ENCODE data around the gene SCGB1D1.

Gene SCGB1D1, protein sequence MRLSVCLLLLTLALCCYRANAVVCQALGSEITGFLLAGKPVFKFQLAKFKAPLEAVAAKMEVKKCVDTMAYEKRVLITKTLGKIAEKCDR

DNA sequence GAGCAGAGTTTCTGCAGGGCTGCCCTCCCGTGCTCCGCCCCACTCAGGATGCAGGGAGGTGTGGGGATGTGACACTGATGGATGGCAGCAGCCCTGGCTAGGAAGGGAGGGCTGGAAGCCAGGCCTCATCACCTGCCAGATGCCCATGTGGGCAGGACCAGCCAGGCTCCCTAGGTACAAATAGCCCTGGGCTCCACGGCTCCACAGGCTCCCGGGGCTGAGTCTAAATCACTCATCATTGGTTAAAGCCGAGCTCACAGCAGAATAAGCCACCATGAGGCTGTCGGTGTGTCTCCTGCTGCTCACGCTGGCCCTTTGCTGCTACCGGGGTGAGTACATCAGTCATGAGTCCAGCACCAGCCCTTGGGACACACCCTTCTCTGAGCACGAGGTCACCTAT lies at the start of gene SCGB1D1:
Gene SCGB1D1, plus strand, starts transcription at position 206 of the 400 bp plus-strand sequence. Its CDS starts 69 bp downstream, at position 275.
- no peak for DNase-seq (ENCODE audit: low spot score)

DNA sequence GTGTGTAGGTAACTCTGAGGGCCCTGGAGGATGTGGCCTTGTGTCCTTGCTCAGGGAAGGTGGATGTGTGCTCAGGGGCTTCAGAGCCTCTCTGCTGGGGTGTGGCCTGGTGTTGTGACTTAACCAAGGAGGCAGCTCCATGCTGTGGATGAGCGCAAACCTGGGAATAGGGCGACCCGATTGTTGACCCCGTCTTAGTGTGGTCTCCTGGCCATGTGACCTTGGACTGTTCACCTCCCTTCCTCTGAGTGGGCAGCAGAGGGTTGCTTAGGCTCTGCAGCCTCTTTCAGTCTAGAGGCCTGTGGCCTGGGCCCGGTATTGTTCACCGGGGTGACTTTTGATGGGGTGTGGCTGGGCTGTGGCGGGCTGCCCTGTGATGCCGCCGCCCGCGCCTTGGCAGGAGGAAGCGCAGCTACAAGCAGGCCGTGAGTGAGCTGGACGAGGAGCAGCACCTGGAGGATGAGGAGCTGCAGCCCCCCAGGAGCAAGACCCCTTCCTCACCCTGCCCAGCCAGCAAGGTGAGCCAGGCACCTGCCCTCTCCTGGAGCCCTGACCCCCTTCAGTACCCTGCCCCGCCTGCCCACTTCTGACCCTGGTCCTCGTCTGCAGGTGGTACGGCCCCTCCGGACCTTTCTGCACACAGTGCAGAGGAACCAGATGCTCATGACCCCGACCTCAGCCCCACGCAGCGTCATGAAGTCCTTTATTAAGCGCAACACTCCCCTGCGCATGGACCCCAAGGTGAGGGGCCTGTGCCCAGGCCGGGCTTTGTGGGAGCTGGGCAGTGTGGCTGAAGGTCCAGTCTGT lies 49.5 kb upstream of the SCGB1D1 start:
- DNase-seq (ENCODE audit: low spot score) = no peak

DNA sequence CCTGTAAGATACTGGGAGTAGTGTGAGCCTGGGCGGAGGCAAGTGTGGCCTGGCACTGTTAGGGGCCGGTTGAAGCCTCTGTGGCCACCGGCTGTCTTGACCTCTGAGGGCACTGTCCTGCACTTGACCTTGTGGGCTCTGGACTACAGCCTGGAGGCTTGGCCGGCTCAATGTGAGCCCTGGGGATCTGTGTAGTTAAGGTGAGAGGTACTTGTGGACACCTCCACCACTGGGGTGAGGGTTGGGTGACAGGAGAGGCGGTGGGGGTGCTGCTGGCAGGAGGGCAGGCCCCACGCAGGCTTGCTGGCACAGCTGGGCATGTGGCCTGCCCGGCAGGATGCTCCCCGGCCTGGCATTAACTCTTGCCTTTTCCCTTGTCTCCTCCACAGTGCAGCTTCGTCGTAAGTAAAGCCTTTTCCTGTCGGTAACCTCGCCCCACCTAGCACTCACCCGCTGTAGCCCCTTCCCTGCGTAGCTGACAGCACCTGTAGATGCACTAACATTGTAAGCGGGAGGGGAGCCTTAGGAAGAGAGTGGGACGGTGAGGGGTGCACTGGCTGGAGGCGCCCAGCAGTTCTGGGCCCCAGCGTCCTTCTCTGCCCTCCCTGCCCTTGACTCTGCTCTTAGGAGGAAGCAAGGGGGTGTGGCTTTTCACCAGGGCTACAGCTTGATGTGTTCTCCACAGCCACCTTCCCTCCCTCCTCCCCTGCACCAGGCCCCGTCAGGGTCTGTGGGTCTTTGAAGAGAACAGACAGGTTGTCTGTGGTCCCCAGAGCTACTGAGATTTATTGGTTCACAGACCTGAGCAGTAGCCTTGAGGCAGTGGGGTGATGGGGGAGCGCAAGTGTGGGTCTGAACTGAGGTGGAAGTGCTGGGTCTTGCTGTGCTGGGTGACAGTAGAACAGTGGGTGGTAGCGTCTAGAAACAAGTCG lies 48.6 kb upstream of the SCGB1D1 start:
- no peak for DNase-seq (ENCODE audit: low spot score)

DNA sequence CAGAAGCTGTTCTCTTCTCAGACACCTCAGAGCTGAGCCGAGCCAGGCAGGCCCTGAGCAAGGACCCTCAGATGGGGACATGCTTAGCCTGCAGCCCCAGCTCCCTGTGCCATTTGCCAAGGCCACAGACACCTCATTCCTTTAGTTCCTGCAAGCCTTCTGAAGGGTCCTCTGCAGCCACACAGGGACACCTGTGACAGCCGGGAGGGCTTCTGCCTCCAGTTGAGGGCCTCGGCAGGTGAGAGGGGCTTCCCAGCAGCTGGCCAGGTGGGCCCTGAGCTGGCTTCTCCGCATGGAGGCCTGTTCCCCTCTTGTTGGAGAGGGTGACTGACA lies 48.0 kb upstream of the SCGB1D1 start:
- DNase-seq (ENCODE audit: low spot score) = no peak

DNA sequence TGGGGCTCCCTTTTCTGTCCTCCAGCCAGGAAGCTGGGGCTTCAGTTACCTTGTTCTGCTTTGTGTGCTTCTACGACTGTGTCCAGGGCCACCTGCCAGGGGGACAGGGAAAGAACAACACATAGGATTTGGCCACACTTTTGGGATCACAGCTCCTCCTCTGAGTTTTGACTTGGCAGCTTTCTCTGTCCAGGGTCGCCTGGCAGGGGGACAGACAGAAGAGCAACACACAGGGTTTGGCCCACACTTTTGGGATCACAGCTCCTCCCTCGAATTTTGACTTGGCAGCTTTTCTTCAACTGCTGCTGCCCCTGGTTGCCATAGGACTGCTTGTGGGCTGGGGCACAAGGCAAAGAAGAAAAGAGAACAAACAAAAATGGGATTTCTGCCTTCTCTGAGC lies 47.1 kb upstream of the SCGB1D1 start:
- no peak for DNase-seq (ENCODE audit: low spot score)

DNA sequence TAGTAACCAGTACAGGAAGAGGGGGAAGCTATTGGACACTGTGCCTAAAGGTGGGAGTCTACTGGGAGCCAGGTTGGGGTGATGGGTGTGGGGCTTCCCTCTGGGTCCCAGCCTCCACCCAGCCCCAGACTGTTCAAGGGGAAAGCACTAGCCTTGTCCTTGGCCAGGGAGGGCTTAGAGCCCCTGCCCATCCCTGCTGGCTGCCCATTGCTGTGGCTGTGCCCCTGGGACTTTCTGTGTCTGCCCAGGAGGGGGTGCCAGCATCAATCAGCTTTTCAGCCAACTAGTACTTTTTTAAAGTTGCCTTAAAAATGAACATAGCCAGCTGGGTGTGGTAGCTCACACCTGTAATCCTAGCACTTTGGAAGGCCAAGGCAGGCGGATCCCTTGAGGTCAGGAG lies 46.3 kb upstream of the SCGB1D1 start:
- DNase-seq (ENCODE audit: low spot score) = no peak

DNA sequence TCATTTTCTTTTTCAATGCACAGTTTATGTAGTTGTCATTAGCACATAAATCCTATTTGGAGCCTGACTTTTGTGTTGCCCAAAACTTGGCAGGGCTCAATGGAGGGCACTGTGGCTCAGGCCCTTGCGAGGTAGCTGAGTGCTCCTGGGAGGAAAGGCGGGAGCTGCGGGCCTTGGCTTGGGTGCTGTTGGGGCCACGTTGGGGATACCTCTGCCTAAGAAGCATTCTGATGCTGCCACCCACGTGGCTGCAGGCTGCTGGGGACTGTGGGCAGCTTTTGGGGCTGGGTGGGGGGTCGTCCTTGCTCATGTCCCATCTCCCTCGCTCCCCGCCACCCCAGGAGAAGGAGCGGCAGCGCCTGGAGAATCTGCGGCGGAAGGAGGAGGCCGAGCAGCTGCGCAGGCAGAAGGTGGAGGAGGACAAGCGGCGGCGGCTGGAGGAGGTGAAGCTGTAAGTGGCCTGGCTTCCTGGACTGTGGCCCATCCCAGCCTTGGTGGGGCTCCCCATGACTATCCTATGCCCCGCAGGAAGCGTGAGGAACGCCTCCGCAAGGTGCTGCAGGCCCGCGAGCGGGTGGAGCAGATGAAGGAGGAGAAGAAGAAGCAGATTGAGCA lies 45.3 kb upstream of the SCGB1D1 start:
- no peak for DNase-seq (ENCODE audit: low spot score)

DNA sequence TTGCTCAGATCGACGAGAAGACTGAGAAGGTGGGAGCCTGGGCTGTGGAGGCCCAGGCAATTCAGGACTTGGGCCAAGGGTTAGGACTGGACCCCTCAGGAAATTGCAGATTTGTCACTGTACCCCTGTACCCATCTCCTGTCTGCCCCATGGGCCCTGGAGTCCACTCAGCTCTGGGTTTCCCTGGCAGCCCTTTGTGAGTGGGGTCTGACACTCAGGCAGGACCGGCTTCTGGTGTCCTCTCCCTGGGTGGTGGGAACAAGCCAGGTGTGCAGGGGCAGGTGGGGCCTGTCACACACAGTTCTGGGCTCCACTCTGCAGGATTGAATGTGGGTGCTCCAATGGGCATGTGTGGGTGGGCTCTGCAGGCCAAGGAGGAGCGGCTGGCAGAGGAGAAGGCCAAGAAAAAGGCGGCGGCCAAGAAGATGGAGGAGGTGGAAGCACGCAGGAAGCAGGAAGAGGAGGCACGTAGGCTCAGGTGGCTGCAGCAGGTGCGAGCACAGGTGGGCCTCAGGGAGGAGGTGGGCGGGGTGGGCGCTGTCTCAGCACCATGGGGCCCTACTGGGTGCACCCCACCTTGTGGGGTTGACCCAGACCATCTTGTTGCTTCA lies 44.6 kb upstream of the SCGB1D1 start:
- no peak for DNase-seq (ENCODE audit: low spot score)

DNA sequence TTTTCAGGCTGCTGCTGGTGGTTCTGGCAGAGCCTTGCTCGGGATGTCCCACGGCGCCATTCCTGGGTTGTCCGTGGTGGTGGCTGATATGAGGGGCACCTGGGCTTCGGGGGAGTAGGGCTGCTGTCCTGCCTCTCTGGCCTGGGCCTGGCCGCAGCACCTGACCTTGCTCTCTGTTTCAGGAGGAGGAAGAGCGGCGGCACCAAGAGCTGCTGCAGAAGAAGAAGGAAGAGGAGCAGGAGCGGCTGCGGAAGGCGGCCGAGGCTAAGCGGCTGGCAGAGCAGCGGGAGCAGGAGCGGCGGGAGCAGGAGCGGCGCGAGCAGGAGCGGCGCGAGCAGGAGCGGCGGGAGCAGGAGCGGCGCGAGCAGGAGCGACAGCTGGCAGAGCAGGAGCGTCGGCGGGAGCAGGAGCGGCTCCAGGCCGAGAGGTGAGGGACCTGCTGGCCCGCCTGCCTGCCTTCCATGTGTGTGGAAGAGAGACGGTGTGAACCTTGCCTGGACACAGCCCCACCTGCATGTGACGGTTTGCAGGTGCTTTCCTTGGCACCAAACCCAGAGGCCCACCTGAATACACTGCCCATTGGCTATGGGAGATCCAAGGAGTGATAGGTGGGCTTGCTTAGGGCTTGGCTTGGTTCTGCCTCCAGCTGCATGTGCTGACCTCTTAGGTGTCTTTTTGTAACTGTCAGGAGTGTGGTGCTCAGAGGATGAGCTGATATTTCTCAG lies 43.4 kb upstream of the SCGB1D1 start:
- DNase-seq (ENCODE audit: low spot score) = no peak

DNA sequence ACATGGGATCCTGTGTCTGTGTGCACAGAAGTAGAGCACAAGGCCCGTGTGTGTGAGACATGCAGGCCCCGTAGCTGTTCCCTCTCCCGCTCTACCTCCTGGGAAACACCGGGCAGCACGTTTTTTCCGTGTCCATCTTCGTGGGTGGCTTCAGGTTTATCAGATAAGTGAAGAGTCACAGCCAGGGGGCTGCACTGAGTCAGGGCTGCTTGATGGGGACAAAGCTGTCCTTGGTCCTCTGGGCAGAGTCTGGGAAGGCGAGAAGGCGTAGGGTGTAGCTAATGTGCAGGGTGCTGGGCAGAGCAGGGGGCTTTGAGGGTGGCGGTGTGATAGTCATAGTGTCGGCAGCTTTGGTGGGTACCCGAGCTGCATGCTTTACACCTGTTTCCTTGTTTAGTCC lies 42.5 kb upstream of the SCGB1D1 start:
- DNase-seq (ENCODE audit: low spot score) = no peak

DNA sequence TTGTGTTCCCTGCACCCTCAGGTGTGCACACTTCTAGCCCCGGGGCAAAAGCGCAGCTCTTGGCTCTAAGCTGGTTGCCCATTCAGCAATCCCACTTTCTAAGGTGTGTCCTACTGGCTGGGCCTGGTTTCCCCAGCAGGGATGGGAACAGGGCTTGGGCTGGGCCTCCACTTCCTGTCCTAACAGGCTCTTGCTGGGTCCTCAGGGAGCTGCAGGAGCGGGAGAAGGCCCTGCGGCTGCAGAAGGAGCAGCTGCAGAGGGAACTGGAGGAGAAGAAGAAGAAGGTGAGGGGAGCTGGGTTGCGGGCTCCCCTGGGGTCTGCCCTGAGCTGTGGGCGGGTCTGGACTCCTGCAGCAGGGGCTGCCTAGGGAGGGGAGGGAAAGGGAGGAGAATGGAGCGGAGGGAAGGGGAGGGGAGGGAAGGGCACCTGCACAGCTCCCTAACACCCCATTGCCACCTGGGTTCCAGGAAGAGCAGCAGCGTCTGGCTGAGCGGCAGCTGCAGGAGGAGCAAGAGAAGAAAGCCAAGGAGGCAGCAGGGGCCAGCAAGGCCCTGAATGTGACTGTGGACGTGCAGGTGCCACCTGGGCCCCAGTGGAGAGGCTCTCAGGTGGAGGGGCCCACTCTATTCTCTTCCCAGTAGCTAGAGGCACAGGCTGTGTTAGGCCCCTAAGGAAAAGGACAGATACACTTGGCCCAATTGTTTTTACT lies 41.6 kb upstream of the SCGB1D1 start:
- no peak for DNase-seq (ENCODE audit: low spot score)

DNA sequence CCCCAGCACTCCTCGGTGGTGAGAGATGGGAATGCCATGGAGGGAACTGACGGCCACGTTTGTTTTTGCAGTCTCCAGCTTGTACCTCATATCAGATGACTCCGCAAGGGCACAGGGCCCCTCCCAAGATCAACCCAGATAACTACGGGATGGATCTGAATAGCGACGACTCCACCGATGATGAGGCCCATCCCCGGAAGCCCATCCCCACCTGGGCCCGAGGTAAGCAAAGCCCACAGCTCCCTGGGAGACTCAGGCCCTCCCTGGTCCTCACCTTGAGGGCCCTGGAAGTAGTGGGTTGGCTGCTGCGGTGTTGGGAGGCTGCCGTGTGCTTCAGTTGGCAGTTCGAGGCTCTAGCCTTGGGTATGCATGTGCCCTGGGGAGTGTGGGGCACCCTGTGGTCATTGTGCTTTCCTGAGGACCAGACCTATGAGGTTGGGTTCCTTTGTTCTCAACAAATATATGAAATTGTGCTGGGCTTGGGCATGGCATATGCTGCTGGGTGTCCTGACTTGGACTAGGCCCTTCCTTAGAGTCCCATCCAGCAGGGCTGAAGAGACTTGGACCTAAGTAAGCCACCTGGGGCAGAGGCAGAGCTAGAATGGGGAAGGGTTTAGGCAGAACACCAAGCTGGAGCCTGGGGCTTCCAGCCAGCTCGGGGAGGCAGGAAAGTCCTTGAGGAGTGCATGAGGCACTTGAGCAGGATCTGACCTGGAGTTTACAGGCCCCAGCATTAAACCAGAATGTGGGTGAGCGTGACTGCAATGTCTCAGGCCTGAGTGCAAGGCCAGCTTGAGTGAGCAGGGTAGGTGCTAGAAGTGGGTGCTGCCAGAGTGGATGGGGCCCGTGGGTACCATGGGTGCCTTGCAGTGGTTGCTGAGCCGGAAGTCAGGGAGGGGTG lies 39.8 kb upstream of the SCGB1D1 start:
- DNase-seq (ENCODE audit: low spot score) = no peak

DNA sequence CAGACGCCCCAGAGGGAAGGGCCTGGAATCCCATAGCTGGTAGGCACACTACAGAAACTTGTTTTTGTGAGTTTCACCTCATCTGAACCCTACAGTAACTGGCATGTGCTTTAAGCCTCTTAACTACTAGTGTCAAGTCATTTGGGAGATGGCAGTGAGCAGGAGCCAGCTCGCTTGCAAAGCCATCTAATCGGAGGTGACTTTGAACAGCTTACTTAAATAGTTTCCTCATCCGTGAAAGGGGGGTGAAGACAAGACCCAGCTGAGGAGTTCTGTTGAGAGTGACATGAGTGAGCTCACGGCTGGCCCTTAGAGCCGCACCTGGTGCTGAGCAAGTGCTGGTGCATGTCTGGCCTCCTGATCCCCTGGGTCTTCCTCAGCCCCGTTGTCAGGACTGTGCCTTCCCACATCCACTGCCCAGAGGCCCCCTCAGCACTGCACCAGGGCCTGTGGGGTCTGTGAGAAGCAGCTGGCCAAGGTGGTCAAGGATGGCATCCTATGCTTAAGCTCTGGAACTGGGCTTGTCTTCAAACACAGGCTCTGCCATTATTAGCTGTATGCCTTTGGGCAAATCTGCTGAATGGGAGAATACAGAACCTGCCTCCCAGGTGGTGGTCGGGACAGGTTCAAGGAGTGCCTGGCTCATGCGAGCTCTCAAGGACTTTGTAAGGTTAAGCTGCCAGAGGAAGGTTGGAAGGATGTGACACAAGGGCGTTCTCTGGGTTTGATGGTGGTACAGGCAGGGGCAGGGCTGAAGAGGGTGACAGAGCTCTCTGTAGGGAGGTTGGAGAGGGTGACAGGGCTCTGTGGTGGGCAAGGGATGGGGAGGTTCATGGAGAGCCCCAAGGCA lies 38.9 kb upstream of the SCGB1D1 start:
- DNase-seq (ENCODE audit: low spot score) = no peak

DNA sequence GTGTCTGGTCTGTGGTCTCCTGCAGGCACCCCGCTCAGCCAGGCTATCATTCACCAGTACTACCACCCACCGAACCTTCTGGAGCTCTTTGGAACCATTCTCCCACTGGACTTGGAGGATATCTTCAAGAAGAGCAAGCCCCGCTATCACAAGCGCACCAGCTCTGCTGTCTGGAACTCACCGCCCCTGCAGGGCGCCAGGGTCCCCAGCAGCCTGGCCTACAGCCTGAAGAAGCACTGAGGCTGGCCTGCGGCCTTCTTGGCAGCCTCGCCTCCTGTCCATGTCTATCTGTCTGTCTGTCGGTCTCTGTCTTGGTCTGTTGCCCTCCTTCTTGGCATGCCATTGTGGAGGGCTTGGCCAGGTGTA lies 38.3 kb upstream of the SCGB1D1 start:
- no peak for DNase-seq (ENCODE audit: low spot score)

DNA sequence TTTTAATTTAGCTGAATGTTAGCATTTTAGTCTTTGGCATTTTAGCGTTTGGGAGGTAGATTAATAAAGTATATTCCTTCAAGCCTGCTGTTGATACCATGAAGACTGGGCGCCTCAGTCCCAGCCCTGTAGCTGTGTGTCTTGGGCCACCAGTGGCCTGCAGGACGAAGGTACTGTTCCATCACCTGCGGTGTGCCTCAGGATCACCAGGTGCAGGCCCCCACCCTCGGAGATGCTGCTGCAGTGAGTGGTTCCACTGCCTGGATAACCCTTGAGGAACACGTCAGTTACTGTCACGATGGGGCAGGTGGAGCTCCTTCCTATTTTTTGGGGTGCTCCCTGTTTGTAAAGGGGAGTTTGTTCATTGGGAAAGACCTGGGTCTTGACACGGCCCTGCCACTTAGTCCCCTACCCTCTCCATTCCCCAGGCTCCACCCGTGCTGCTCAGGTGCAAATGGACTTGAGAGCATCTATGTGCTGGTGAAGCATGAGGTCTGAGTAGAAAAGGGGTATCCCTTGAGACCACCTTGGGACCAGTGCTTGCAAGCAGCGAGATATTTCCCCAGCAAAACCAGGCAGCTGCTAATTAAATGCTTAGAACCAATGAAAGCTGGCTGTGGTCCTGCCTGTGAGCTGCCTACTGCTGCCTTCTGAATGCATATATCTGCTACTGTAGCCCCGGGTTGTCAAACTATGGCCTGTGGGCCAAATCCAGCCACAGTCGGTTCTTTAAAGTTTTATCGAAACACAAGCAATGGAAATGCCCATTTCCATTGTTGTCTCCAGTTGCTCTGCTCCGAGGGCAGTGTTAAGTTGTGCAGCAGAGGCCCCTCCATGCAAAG lies 37.5 kb upstream of the SCGB1D1 start:
- DNase-seq (ENCODE audit: low spot score) = no peak

DNA sequence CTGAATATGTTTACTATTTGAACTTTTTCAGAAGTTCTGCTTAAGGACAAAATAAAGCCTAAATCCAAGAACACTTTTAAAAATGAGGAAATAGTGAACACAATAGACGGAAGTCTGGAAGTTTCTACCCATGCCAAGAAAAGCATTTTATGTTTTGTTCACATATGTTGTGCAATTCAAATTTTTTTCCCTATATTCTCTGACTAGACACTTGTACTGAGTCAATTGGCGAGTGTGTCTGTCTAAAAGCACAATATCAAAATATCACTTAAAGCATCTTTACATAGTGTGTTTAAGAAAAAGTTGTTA lies 37.0 kb upstream of the SCGB1D1 start:
- no peak for DNase-seq (ENCODE audit: low spot score)

DNA sequence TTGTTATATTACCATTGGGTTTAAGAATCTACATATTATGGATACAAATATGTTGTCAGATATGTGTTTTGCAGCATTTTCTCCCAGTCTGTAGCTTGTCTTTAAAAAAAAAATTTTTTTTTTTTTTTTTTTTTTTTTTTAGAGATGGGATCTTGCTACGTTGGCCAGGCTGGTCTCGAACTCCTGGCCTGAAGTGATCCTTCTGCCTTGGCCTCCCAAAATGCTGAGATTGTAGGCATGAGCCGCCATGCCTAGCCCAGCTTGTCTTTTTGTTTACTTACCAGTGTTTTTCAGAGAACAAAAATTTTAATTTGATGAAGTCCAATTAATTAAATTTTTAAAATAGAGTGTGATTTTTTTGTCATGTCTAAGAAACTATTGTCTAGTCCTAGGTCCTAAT lies 36.4 kb upstream of the SCGB1D1 start:
- DNase-seq (ENCODE audit: low spot score) = no peak

DNA sequence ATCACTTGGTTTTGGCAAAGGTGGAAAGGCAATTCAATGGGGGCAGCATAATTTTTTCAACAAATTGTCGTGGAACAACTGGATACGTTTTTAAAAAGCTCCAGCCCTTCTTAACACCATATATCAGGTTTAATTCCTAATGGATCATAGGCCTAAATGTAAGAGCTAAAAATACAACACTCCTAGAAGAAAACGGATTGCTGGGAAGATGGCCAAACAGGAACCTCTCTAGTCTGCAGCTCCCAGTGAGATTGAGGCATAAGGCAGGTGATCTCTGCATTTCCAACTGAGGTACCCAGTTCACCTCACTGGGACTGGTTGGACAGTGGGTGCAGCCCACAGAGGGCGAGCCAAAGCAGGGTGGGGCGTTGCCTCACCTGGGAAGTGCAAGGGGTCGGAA lies 32.4 kb upstream of the SCGB1D1 start:
- DNase-seq (ENCODE audit: low spot score) = no peak
